HepG2 (cell line): Measurements from ENCODE around the gene SIRPA.

ENCODE experiments used
- EP300 ChIP-seq, 3 experiments: sonication (generic) in 1 of 3; formaldehyde crosslinking in 1 of 3; IDR thresholded peaks; 2 replicates each; pipeline versions ENCODE4 v1.5.1 to v1.6.1; 2011 to 2020; ENCODE audit warnings: low read depth in 2 of 3, low read length in 2 of 3, borderline replicate concordance in 1 of 3, improper control_type of control experiment in 1 of 3, mild to moderate bottlenecking in 1 of 3, missing genetic modification reagents in 1 of 3, moderate library complexity in 1 of 3
- HNRNPL ChIP-seq: fragments of 200-400 bp; formaldehyde crosslinking; IDR thresholded peaks from 2 replicates; pipeline ENCODE4 v1.6.1; 2017; ENCODE audit warnings: mild to moderate bottlenecking, low read depth, low read length
- NR2C2 ChIP-seq: sonication (generic); formaldehyde crosslinking; IDR thresholded peaks from 2 replicates; pipeline ENCODE4 v1.4.0; 2020; ENCODE audit warnings: missing genetic modification reagents, mild to moderate bottlenecking, moderate library complexity, borderline replicate concordance
- PCBP1 ChIP-seq: fragments of 200-400 bp; formaldehyde crosslinking; IDR thresholded peaks from 2 replicates; pipeline ENCODE4 v1.6.1; 2017; ENCODE audit warnings: mild to moderate bottlenecking, low read depth, low read length, borderline replicate concordance
- RORA ChIP-seq: sonication (generic); formaldehyde crosslinking; IDR thresholded peaks from 2 replicates; pipeline ENCODE4 v1.5.0; 2020; ENCODE audit warnings: mild to moderate bottlenecking, missing genetic modification reagents, moderate library complexity
- TCF7L2 ChIP-seq: IDR thresholded peaks from 2 replicates; pipeline ENCODE4 v1.6.1; 2011; ENCODE audit warnings: mild to moderate bottlenecking, low read depth, low read length, moderate library complexity
- TF ChIP-seq, protein P1 (sequence below), 2 experiments: IDR thresholded peaks; 2 replicates each; pipeline ENCODE4 v1.6.1; 2011 to 2012; ENCODE audit warnings: low read length in 2 of 2, borderline replicate concordance in 1 of 2, low read depth in 1 of 2, mild to moderate bottlenecking in 1 of 2, moderate library complexity in 1 of 2

DNA sequence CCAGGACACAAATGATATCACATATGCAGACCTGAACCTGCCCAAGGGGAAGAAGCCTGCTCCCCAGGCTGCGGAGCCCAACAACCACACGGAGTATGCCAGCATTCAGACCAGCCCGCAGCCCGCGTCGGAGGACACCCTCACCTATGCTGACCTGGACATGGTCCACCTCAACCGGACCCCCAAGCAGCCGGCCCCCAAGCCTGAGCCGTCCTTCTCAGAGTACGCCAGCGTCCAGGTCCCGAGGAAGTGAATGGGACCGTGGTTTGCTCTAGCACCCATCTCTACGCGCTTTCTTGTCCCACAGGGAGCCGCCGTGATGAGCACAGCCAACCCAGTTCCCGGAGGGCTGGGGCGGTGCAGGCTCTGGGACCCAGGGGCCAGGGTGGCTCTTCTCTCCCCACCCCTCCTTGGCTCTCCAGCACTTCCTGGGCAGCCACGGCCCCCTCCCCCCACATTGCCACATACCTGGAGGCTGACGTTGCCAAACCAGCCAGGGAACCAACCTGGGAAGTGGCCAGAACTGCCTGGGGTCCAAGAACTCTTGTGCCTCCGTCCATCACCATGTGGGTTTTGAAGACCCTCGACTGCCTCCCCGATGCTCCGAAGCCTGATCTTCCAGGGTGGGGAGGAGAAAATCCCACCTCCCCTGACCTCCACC lies 42.2 kb downstream of the SIRPA start:
- TF ChIP-seq RORA (CRISPR knock-in tag) (no peak), EP300 (IDR thresholded peaks at IDR 0.05; ENCODE audit: low read depth in 2 of 2, low read length in 2 of 2) (no peak), EP300 (CRISPR knock-in tag; IDR thresholded peaks at IDR 0.05; ENCODE audit: borderline replicate concordance) (no peak), HNRNPL (no peak), PCBP1 (no peak), NR2C2 (no peak), TCF7L2 (no peak)
- TF ChIP-seq, protein P1, sequence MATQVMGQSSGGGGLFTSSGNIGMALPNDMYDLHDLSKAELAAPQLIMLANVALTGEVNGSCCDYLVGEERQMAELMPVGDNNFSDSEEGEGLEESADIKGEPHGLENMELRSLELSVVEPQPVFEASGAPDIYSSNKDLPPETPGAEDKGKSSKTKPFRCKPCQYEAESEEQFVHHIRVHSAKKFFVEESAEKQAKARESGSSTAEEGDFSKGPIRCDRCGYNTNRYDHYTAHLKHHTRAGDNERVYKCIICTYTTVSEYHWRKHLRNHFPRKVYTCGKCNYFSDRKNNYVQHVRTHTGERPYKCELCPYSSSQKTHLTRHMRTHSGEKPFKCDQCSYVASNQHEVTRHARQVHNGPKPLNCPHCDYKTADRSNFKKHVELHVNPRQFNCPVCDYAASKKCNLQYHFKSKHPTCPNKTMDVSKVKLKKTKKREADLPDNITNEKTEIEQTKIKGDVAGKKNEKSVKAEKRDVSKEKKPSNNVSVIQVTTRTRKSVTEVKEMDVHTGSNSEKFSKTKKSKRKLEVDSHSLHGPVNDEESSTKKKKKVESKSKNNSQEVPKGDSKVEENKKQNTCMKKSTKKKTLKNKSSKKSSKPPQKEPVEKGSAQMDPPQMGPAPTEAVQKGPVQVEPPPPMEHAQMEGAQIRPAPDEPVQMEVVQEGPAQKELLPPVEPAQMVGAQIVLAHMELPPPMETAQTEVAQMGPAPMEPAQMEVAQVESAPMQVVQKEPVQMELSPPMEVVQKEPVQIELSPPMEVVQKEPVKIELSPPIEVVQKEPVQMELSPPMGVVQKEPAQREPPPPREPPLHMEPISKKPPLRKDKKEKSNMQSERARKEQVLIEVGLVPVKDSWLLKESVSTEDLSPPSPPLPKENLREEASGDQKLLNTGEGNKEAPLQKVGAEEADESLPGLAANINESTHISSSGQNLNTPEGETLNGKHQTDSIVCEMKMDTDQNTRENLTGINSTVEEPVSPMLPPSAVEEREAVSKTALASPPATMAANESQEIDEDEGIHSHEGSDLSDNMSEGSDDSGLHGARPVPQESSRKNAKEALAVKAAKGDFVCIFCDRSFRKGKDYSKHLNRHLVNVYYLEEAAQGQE (IDR thresholded peaks at IDR 0.05; ENCODE audit: borderline replicate concordance in 1 of 2, low read depth in 1 of 2, low read length in 2 of 2): no peak
